Psoas muscle (tissue), 8 donors: ENCODE data around the gene NEURL1B. TPM values are rescaled to one million over a fixed set of nuclear protein-coding genes. Genes with fewer than 3 reads are reported as not detected.

Source experiments
- ATAC-seq, 4 donors: fragments of 200-7000 bp; cut with Tn5 transposase; one replicate each; pipeline ENCODE4 v1.9.1; 2020; ENCODE audit warnings: moderate library complexity in 3 of 4, mild to moderate bottlenecking in 2 of 4
- DNase-seq, 2 donors: peaks; one replicate each; pipeline ENCODE4 v3.0.0-alpha.2; 2020
- H3K27ac ChIP-seq: fragments of 200-600 bp; one replicate; pipeline ENCODE4 v1.8.0; 2022
- H3K27me3 ChIP-seq, 3 donors: fragments of 200-600 bp in 1 of 3; one replicate each; pipeline versions ENCODE4 v1.6.1 to v1.8.0; 2013 to 2022; ENCODE audit warnings: low read length in 2 of 3, mild to moderate bottlenecking in 2 of 3, moderate library complexity in 1 of 3; ENCODE audit not compliant: insufficient read depth in 3 of 3
- H3K36me3 ChIP-seq, 2 donors: fragments of 200-600 bp in 1 of 2; one replicate each; pipeline versions ENCODE4 v1.6.1 to v1.8.0; 2013 to 2022; ENCODE audit warnings: low read depth in 1 of 2, mild to moderate bottlenecking in 1 of 2, moderate library complexity in 1 of 2; ENCODE audit not compliant: insufficient read depth in 1 of 2
- H3K4me1 ChIP-seq: fragments of 200-600 bp; one replicate; pipeline ENCODE4 v1.8.0; 2022
- H3K4me3 ChIP-seq: fragments of 200-600 bp; one replicate; pipeline ENCODE4 v1.8.0; 2022; ENCODE audit warnings: mild to moderate bottlenecking
- H3K9me3 ChIP-seq: fragments of 200-600 bp; one replicate; pipeline ENCODE4 v1.8.0; 2022
- WGBS, 3 donors: extraction: QIAGEN DNeasy Blood & Tissue Kit; methylation state at CpG; one replicate each; pipeline versions ENCODE4 v1.1.6 to v1.1.7; 2013; 5-methylcytosine and 5-hydroxymethylcytosine counted together
- intact Hi-C, 2 donors: fragments of 100-400 bp; cut with DNase I; formaldehyde crosslinking; loops; one replicate each; pipeline versions ENCODE4 v1.11.0 to v1.14.2; 2022
- polyA plus RNA-seq, 3 donors: library from polyadenylated mRNA; stranded (reverse); fragments of 200-250 nt; gene quantifications; one replicate each; pipeline ENCODE4 v1.2.3, GENCODE V29; 2013
- total RNA-seq, 4 donors: library from RNA; stranded (reverse); fragmentation: NEBNext Ultra II Directional in 2 of 4; extraction: Animal tissue kit (Norgen Biotek cat#: 25700) in 2 of 4; gene quantifications; one replicate each; pipeline versions ENCODE4 v1.2.1 to v1.2.4, GENCODE V29; 2021 to 2023
- TF ChIP-seq, protein P1 (sequence below): fragments of 200-600 bp; IDR thresholded peaks from one replicate; pipeline ENCODE4 v1.8.0; 2022; ENCODE audit warnings: antibody characterized with exemption
- donor health status: healthy with polysubstance abuse.
- donor health status: DM: no; HTN: no; CAD: no; lungs with moderate emphysema.
- donor health status: Bipolar disorder and iron deficiency.
- donor health status: healthy.
- donor health status: DM: yes; HTN: yes; CAD: no.
- donor health status: DM: no; HTN: no; CAD: no.
- donor health status: DM: no; HTN: no; CAD: no.
- donor health status: DM: yes; HTN: yes; CAD: no.

Gene NEURL1B
- total and polyA plus RNA-seq, 7 donors = 8.0 to 20.4 (median 13.7) TPM

DNA sequence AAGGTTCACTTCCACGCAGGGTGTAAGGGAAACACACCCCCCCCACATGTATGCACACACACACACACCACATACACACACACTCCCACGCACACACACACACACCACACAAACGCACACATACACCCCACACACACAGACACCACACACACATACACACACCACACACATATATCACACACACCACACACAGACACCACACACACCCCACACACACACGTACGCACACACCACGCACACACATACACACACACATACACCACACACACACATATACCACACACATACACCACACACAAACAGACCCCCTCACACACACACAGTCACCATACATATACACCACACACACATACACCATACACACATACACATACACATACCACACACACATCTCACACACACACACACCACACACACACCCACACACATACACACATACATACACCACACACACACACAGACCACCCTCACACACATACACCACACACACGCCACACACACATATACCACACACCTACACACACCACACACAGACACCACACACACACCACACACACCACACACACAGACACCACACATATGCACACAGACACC lies 44.3 kb upstream of the NEURL1B start:
- 89 to 95% (median 93%) methylated on average over 7 of the region's 7 CpGs for WGBS, 3 donors
- no peaks in the 10 kb centered on the region for H3K27me3 ChIP-seq
- H3K9me3 ChIP-seq = no peaks in the 10 kb centered on the region
- ATAC-seq (no peak), DNase-seq (no peak)
- H3K4me1 ChIP-seq = no peaks in the 10 kb centered on the region
- no peak overlapping the region for H3K4me3 ChIP-seq
- intact Hi-C loops = loop anchor here in 1 of 2 donors (5.0 kb wide), 1 partner anchor 114 kb away; no protein-coding TSS in a partner anchor
- no peak overlapping the region for H3K27ac ChIP-seq
- no peaks in the 10 kb centered on the region for H3K36me3 ChIP-seq
- TF ChIP-seq, protein P1, sequence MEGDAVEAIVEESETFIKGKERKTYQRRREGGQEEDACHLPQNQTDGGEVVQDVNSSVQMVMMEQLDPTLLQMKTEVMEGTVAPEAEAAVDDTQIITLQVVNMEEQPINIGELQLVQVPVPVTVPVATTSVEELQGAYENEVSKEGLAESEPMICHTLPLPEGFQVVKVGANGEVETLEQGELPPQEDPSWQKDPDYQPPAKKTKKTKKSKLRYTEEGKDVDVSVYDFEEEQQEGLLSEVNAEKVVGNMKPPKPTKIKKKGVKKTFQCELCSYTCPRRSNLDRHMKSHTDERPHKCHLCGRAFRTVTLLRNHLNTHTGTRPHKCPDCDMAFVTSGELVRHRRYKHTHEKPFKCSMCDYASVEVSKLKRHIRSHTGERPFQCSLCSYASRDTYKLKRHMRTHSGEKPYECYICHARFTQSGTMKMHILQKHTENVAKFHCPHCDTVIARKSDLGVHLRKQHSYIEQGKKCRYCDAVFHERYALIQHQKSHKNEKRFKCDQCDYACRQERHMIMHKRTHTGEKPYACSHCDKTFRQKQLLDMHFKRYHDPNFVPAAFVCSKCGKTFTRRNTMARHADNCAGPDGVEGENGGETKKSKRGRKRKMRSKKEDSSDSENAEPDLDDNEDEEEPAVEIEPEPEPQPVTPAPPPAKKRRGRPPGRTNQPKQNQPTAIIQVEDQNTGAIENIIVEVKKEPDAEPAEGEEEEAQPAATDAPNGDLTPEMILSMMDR = no peak

DNA sequence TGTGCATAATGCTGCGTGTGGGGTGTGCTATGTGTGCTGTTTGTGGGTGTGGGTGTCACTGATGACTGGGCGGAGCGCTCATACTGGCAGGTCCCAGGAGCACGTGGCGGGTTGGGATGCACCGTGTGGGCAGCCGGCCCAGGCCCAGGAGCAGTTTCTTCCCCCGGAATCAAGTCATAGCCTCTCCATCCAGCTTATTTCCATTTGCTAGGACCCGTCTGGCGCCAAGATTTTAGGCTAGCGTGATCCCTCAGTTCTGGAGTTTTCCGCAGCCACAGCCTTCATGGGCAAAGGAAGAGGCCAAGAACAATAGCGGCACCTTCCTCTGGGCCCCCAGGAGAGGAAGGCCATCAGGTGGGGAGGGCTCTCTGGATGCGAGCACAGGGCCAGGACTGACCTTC lies 43.3 kb upstream of the NEURL1B start:
- H3K36me3 ChIP-seq = no peaks in the 10 kb centered on the region
- DNase-seq = no peak
- peak in 3 of 4 donors; percentile 40 to 61 (median 56) for ATAC-seq
- no peaks in the 10 kb centered on the region for H3K9me3 ChIP-seq
- intact Hi-C loops = loop anchor here in 1 of 2 donors (5.0 kb wide), 1 partner anchor 115 kb away; no protein-coding TSS in a partner anchor
- peaks cover 0 to under 1% (median 0%) of the 10 kb centered on the region in 3 donors for H3K27me3 ChIP-seq
- H3K27ac ChIP-seq = no peak overlapping the region
- no peak overlapping the region for H3K4me3 ChIP-seq
- 75 to 81% (median 77%) methylated on average over 14 of the region's 14 CpGs for WGBS, 3 donors
- TF ChIP-seq, protein P1 = no peak
- H3K4me1 ChIP-seq = no peaks in the 10 kb centered on the region

DNA sequence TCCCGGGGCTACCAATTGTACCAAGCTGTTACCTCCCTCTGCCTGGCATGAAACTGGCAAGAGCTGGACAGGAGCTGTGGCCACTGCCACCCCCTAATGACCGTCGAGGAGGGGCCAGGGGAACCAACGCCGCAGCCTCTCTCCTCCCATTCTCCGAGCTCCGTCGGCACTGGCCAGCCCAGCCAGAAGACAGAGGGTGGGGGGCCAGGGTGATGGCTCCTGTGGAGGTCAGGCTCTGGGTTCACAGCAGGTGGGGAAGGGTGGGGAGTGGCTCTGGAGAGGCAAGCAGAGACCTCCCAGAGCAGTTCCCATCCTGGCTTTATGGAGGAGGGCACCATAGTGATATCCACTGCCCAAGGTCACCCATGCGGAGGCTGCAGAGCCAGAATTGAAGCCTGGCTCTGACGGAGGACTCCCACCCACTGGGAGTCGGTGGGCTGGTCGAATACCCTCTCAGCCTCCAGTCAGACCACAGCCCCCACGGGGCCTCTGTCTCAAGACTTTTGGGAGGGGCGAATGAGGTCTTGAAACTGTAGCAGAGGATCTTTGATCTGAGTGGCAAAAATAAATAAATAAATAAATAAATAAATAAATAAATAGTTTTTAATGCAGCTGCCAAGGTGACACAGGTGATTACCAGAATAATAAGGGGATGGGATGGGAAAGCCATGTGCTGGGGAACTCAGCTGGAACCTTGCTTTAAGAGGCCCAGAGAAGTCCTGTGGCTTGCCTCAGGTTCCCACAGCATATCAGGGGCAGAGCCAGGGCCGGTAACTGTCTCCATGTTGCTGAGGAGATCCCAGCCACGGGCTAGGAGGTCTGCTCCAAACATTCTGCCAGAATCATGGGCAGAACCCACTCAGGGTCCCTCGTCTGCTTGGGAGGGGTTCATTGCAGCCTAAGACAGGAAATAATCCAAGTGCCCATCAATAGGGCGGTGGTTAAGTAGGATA lies 42.5 kb upstream of the NEURL1B start:
- H3K4me1 ChIP-seq = no peaks in the 10 kb centered on the region

DNA sequence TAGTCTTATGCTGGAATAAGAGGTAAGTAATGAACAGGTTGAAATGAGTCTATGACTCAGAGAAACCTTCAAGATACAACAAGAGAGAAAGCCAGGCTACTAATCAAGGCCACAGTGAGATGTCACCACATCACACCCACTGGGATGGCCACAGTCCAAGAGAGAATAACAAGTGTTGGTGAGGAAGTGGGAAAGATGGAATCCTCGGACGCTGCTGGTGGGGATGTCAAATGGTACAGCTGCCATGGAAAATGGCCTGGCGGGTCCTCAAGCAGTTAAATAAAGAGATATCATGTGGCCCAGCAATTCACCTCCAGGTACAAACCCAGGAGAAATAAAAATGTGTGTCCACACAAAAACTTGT lies 41.9 kb upstream of the NEURL1B start:
- H3K27me3 ChIP-seq = peaks cover 0 to 4% (median 0%) of the 10 kb centered on the region in 3 donors
- DNase-seq (no peak), ATAC-seq (no peak)
- H3K4me3 ChIP-seq = no peak overlapping the region
- 68 to 77% (median 69%) methylated on average over 3 of the region's 3 CpGs for WGBS, 3 donors
- H3K9me3 ChIP-seq = no peaks in the 10 kb centered on the region
- peak overlapping the region; percentile 27 for H3K27ac ChIP-seq
- intact Hi-C loops = loop anchor here in 1 of 2 donors (5.0 kb wide), 1 partner anchor 117 kb away; no protein-coding TSS in a partner anchor
- TF ChIP-seq, protein P1 = no peak
- no peaks in the 10 kb centered on the region for H3K4me1 ChIP-seq
- no peaks in the 10 kb centered on the region for H3K36me3 ChIP-seq

More for the DNA sequence above, 42.5 kb upstream of the NEURL1B start:
- peaks cover 0 to 2% (median 0%) of the 10 kb centered on the region in 3 donors for H3K27me3 ChIP-seq
- 69 to 72% (median 72%) methylated on average over 18 of the region's 18 CpGs for WGBS, 3 donors
- H3K9me3 ChIP-seq = no peaks in the 10 kb centered on the region
- DNase-seq = no peak
- H3K36me3 ChIP-seq = no peaks in the 10 kb centered on the region
- no peak overlapping the region for H3K4me3 ChIP-seq
- H3K27ac ChIP-seq = peak overlapping the region; percentile 55
- no peak for ATAC-seq
- intact Hi-C loops = loop anchor here in 1 of 2 donors (5.0 kb wide), 1 partner anchor 116 kb away; no protein-coding TSS in a partner anchor
- TF ChIP-seq, protein P1 = no peak
